Measurements from ENCODE around the gene PLEKHG3. TPM values are rescaled to one million over a fixed set of nuclear protein-coding genes. Genes with fewer than 3 reads are reported as not detected.

PLEKHG3 gene
- total and polyA plus RNA-seq, 2 experiments from 2014 or later, result 23.0 to 83.1 TPM

DNA sequence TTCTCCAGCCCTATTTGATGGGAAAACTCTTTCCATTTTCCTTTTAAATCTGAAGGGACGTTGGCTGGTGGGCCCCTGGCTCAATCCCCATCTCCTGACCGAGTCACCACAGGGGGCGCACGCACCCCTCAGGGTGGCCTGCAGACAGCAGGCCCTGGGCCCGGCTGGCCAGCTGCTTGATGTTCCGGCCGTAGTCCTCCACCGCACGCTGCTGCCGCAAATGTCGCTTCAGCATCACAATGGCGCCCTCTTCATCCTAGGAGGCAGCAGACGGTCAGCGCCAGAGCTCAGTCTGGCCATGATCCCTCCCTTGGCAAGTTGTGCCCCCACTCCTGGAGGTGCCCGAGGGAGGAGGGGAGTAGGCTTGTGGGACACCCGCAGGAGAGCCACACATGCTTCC lies 70.0 kb downstream of the PLEKHG3 start (continued):
- TF ChIP-seq CREB1 (CRISPR knock-in tag; IDR thresholded peaks at IDR 0.05; ENCODE audit: low read depth), result no peak
- TF ChIP-seq NANOG (IDR thresholded peaks at IDR 0.05; ENCODE audit: borderline replicate concordance), result no peak
- TF ChIP-seq JUNB (IDR thresholded peaks at IDR 0.05; ENCODE audit: unreplicated experiment), result no peak
- TF ChIP-seq, protein P1, sequence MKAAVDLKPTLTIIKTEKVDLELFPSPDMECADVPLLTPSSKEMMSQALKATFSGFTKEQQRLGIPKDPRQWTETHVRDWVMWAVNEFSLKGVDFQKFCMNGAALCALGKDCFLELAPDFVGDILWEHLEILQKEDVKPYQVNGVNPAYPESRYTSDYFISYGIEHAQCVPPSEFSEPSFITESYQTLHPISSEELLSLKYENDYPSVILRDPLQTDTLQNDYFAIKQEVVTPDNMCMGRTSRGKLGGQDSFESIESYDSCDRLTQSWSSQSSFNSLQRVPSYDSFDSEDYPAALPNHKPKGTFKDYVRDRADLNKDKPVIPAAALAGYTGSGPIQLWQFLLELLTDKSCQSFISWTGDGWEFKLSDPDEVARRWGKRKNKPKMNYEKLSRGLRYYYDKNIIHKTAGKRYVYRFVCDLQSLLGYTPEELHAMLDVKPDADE (IDR thresholded peaks at IDR 0.05), result no peak
- TF ChIP-seq REST (IDR thresholded peaks at IDR 0.05; ENCODE audit: unreplicated experiment), result no peak
- no peak for TF ChIP-seq ZNF331 (CRISPR knock-in tag; IDR thresholded peaks at IDR 0.05; ENCODE audit: low read depth)
- TF ChIP-seq EZH2 (IDR thresholded peaks at IDR 0.05; ENCODE audit: low read depth, unreplicated experiment), result no peak
- no peak for TF ChIP-seq POLR2AphosphoS5 (IDR thresholded peaks at IDR 0.05; ENCODE audit: low read depth)
- no peak for TF ChIP-seq ZNF114 (CRISPR knock-in tag; IDR thresholded peaks at IDR 0.05)

- Histone ChIP-seq H3K4me1 (ENCODE audit: insufficient read depth) (no peaks in the 10 kb centered on the region), H2AFZ (no peak overlapping the region), H3K4me2 (no peak overlapping the region), H3K9me2 (ENCODE audit: insufficient read depth) (no peaks in the 10 kb centered on the region), H3K4me3 (no peak overlapping the region), H4K20me1 (replicated peaks; ENCODE audit: insufficient read depth) (no peaks in the 10 kb centered on the region), H3K27me3 (ENCODE audit: insufficient read depth) (no peaks in the 10 kb centered on the region), H3F3A (replicated peaks; ENCODE audit: low read depth) (no peaks in the 10 kb centered on the region), H3K79me2 (replicated peaks; ENCODE audit: insufficient read depth) (no peaks in the 10 kb centered on the region), H3K36me3 (ENCODE audit: insufficient read depth) (no peaks in the 10 kb centered on the region), H3K27ac (ENCODE audit: low read depth) (no peak overlapping the region)
- ATAC-seq, result no peak
- DNase-seq (ENCODE audit: low spot score), result no peak
- H3K27ac Mint-ChIP-seq, result no peak overlapping the region
- H3K36me3 Mint-ChIP-seq (ENCODE audit: low read depth), result peaks cover 22% of the 10 kb centered on the region
- H3K27me3 Mint-ChIP-seq (ENCODE audit: insufficient read depth, low read depth, poor library complexity), result peaks cover 15% of the 10 kb centered on the region
- no peak overlapping the region for H3K4me3 Mint-ChIP-seq
- peaks cover 29% of the 10 kb centered on the region for H3K9me3 Mint-ChIP-seq
- peaks cover 5% of the 10 kb centered on the region; the same call in 2 of the 3 replicates for H3K4me1 Mint-ChIP-seq
- no peak for TF ChIP-seq EZH2phosphoT487 (IDR thresholded peaks at IDR 0.05; ENCODE audit: unreplicated experiment)
- TF ChIP-seq, protein P2, sequence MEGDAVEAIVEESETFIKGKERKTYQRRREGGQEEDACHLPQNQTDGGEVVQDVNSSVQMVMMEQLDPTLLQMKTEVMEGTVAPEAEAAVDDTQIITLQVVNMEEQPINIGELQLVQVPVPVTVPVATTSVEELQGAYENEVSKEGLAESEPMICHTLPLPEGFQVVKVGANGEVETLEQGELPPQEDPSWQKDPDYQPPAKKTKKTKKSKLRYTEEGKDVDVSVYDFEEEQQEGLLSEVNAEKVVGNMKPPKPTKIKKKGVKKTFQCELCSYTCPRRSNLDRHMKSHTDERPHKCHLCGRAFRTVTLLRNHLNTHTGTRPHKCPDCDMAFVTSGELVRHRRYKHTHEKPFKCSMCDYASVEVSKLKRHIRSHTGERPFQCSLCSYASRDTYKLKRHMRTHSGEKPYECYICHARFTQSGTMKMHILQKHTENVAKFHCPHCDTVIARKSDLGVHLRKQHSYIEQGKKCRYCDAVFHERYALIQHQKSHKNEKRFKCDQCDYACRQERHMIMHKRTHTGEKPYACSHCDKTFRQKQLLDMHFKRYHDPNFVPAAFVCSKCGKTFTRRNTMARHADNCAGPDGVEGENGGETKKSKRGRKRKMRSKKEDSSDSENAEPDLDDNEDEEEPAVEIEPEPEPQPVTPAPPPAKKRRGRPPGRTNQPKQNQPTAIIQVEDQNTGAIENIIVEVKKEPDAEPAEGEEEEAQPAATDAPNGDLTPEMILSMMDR (conservative IDR thresholded peaks at IDR 0.05; ENCODE audit: low read depth in 2 of 2), result no peak
- TF ChIP-seq ZNF114 (CRISPR knock-in tag; IDR thresholded peaks at IDR 0.05), result no peak
- TF ChIP-seq STAT1 (IDR thresholded peaks at IDR 0.05; ENCODE audit: unreplicated experiment), result no peak
- TF ChIP-seq JUNB (IDR thresholded peaks at IDR 0.05; ENCODE audit: unreplicated experiment), result no peak
- TF ChIP-seq EZH2 (IDR thresholded peaks at IDR 0.05; ENCODE audit: low read depth, unreplicated experiment), result no peak
- TF ChIP-seq POLR2AphosphoS5 (IDR thresholded peaks at IDR 0.05; ENCODE audit: low read depth), result no peak
- no peak for TF ChIP-seq NANOG (IDR thresholded peaks at IDR 0.05; ENCODE audit: borderline replicate concordance)
- no peak for TF ChIP-seq CREB1 (CRISPR knock-in tag; IDR thresholded peaks at IDR 0.05; ENCODE audit: low read depth)
- TF ChIP-seq, protein P1 (IDR thresholded peaks at IDR 0.05), result no peak
- no peak for TF ChIP-seq REST (IDR thresholded peaks at IDR 0.05; ENCODE audit: unreplicated experiment)
- no peak for TF ChIP-seq ZNF331 (CRISPR knock-in tag; IDR thresholded peaks at IDR 0.05; ENCODE audit: low read depth)
Observed at GRCh38 chr14:64775081-64775777, 71.0 kb downstream of the PLEKHG3 start.
